Esophagus (tissue), 2 donors: ENCODE data around the gene CCDC142. TPM values are rescaled to one million over a fixed set of nuclear protein-coding genes. Genes with fewer than 3 reads are reported as not detected.
"Not testable (repeated sequence)": the region's sequence is repeated elsewhere in the genome, so short reads cannot be mapped to it uniquely, and the experiment has no call there.

ENCODE experiments used
- H3K27ac ChIP-seq, 2 donors: one replicate each; pipeline ENCODE4 v1.5.1; 2013; ENCODE audit warnings: low read depth in 2 of 2, mild to moderate bottlenecking in 2 of 2, inconsistent platforms in 1 of 2, low read length in 1 of 2, moderate library complexity in 1 of 2
- H3K27me3 ChIP-seq, 2 donors: one replicate each; pipeline ENCODE4 v1.6.1; 2013; ENCODE audit warnings: low read length in 2 of 2, control low read depth in 1 of 2, mild to moderate bottlenecking in 1 of 2; ENCODE audit not compliant: insufficient read depth in 2 of 2, control insufficient read depth in 1 of 2
- H3K36me3 ChIP-seq, 2 donors: one replicate each; pipeline ENCODE4 v1.6.1; 2013; ENCODE audit warnings: low read length in 1 of 2; ENCODE audit not compliant: control insufficient read depth in 2 of 2, insufficient read depth in 2 of 2
- H3K4me1 ChIP-seq, 2 donors: one replicate each; pipeline ENCODE4 v1.6.1; 2013; ENCODE audit warnings: low read length in 1 of 2; ENCODE audit not compliant: control insufficient read depth in 2 of 2, insufficient read depth in 2 of 2
- H3K4me3 ChIP-seq, 2 donors: one replicate each; pipeline ENCODE4 v1.5.1; 2013; ENCODE audit warnings: low read length in 2 of 2, mild to moderate bottlenecking in 2 of 2, low read depth in 1 of 2, moderate library complexity in 1 of 2
- H3K9me3 ChIP-seq, 2 donors: one replicate each; pipeline ENCODE4 v1.6.1; 2013; ENCODE audit warnings: mild to moderate bottlenecking in 2 of 2, low read depth in 1 of 2, low read length in 1 of 2, moderate library complexity in 1 of 2; ENCODE audit not compliant: control insufficient read depth in 2 of 2, insufficient read depth in 1 of 2
- WGBS, 2 donors: extraction: QIAGEN DNeasy Blood & Tissue Kit; methylation state at CpG; one replicate each; pipeline ENCODE4 v1.1.7; 2013; 5-methylcytosine and 5-hydroxymethylcytosine counted together
- polyA plus RNA-seq, 2 donors: library from polyadenylated mRNA; stranded (reverse); fragments of 200-250 nt; gene quantifications; one replicate each; pipeline ENCODE4 v1.2.3, GENCODE V29; 2013
- donor health status: healthy with polysubstance abuse.
- donor health status: Bipolar disorder and iron deficiency.

CCDC142 gene
- polyA plus RNA-seq, 2 donors = 4.3 to 10.3 TPM

GRCh38 chr2:74470742-74471141, 12.1 kb downstream of the CCDC142 start:
- H3K36me3 ChIP-seq = peaks cover 0 to 14% of the 10 kb centered on the region in 2 donors
- not testable (repeated sequence) for H3K27ac ChIP-seq, H3K27me3 ChIP-seq, H3K4me3 ChIP-seq, H3K9me3 ChIP-seq, H3K4me1 ChIP-seq
- WGBS, 2 donors = 93 to 94% methylated on average over 12 of the region's 12 CpGs

GRCh38 chr2:74464406-74464805, 18.4 kb downstream of the CCDC142 start:
- Histone ChIP-seq H3K27me3 (no peaks in the 10 kb centered on the region), H3K4me1 (peaks cover 0 to 4% of the 10 kb centered on the region in 2 donors), H3K4me3 (peak overlapping the region; percentile 85 to 91), H3K27ac (peak overlapping the region in 1 of 2 donors; percentile 91), H3K9me3 (no peaks in the 10 kb centered on the region), H3K36me3 (peaks cover 0 to 16% of the 10 kb centered on the region in 2 donors)
- 3 to 5% methylated on average over 13 of the region's 13 CpGs for WGBS, 2 donors

- no peaks in the 10 kb centered on the region for H3K27me3 ChIP-seq
- H3K4me3 ChIP-seq = no peak overlapping the region
- 73 to 85% methylated on average over 4 of the region's 4 CpGs for WGBS, 2 donors
- peaks cover 0 to 4% of the 10 kb centered on the region in 2 donors for H3K4me1 ChIP-seq
- H3K9me3 ChIP-seq = no peaks in the 10 kb centered on the region
- no peak overlapping the region for H3K27ac ChIP-seq
- H3K36me3 ChIP-seq = peaks cover 0 to 16% of the 10 kb centered on the region in 2 donors
These were observed 20.1 kb downstream of the CCDC142 start for GRCh38 chr2:74462786-74463105.

- 89 to 93% methylated on average over 20 of the region's 20 CpGs for WGBS, 2 donors
- H3K4me1 ChIP-seq = peaks cover 0 to 4% of the 10 kb centered on the region in 2 donors
- H3K9me3 ChIP-seq = no peaks in the 10 kb centered on the region
- peaks cover 0 to 16% of the 10 kb centered on the region in 2 donors for H3K36me3 ChIP-seq
- no peaks in the 10 kb centered on the region for H3K27me3 ChIP-seq
- no peak overlapping the region for H3K4me3 ChIP-seq
- H3K27ac ChIP-seq = no peak overlapping the region
These were observed 20.6 kb downstream of the CCDC142 start for GRCh38 chr2:74462054-74462785.

GRCh38 chr2:74461187-74462053, 21.4 kb downstream of the CCDC142 start:
- Histone ChIP-seq H3K4me3 (no peak overlapping the region), H3K27ac (no peak overlapping the region), H3K36me3 (peaks cover 0 to 16% of the 10 kb centered on the region in 2 donors), H3K4me1 (peaks cover 0 to 4% of the 10 kb centered on the region in 2 donors), H3K9me3 (no peaks in the 10 kb centered on the region), H3K27me3 (no peaks in the 10 kb centered on the region)
- 88 to 89% methylated on average over 27 of the region's 27 CpGs for WGBS, 2 donors

- H3K27ac ChIP-seq, H3K27me3 ChIP-seq, H3K4me3 ChIP-seq, H3K4me1 ChIP-seq, H3K9me3 ChIP-seq: not testable (repeated sequence)
- peaks cover 0 to 16% of the 10 kb centered on the region in 2 donors for H3K36me3 ChIP-seq
- WGBS, 2 donors = 74 to 76% methylated on average over 9 to 10 of the region's 10 CpGs
These were observed 22.6 kb downstream of the CCDC142 start for GRCh38 chr2:74460187-74460586.

- not testable (repeated sequence) for H3K9me3 ChIP-seq, H3K27ac ChIP-seq, H3K4me3 ChIP-seq, H3K27me3 ChIP-seq, H3K4me1 ChIP-seq
- H3K36me3 ChIP-seq = peaks cover 0 to 16% of the 10 kb centered on the region in 2 donors
- 72 to 77% methylated on average over 13 of the region's 13 CpGs for WGBS, 2 donors
These were observed 23.2 kb downstream of the CCDC142 start for GRCh38 chr2:74459503-74460118.

- peak overlapping the region; percentile 49 to 78 for H3K27ac ChIP-seq
- H3K4me3 ChIP-seq = peak overlapping the region; percentile 64 to 65
- no peaks in the 10 kb centered on the region for H3K9me3 ChIP-seq
- no peaks in the 10 kb centered on the region for H3K27me3 ChIP-seq
- H3K36me3 ChIP-seq = peaks cover 0 to 16% of the 10 kb centered on the region in 2 donors
- H3K4me1 ChIP-seq = peaks cover 0 to 3% of the 10 kb centered on the region in 2 donors
- 1 to 2% methylated on average over 10 of the region's 10 CpGs for WGBS, 2 donors
These were observed 23.8 kb downstream of the CCDC142 start for GRCh38 chr2:74458938-74459363.

GRCh38 chr2:74458132-74458937, 24.5 kb downstream of the CCDC142 start, which contains the start of gene WBP1:
Gene WBP1 (plus strand): TSS chr2:74458438. CDS start chr2:74458603, 165 bp downstream.
- peaks cover 0 to 16% of the 10 kb centered on the region in 2 donors for H3K36me3 ChIP-seq
- WGBS, 2 donors = 0 to 1% methylated on average over 34 to 38 of the region's 38 CpGs
- no peaks in the 10 kb centered on the region for H3K9me3 ChIP-seq
- H3K27me3 ChIP-seq = no peaks in the 10 kb centered on the region
- peak within 1 kb of the TSS; percentile 64 to 69 for H3K4me3 ChIP-seq
- H3K4me1 ChIP-seq = peaks cover 0 to 3% of the 10 kb centered on the region in 2 donors
- H3K27ac ChIP-seq = peak within 1 kb of the TSS; percentile 98 to 100
